HG03469 (cell line): ENCODE results near the gene RET.

Experiments
- ATAC-seq: cut with Tn5 transposase; IDR thresholded peaks from one replicate; pipeline ENCODE4 v1.9.1; 2021; ENCODE audit warnings: mild to moderate bottlenecking, moderate library complexity, moderate number of reproducible peaks; ENCODE audit not compliant: unreplicated experiment

Gene RET

GRCh38 chr10:43118631-43119415 lies 42.0 kb downstream of the RET start:
- no peak for ATAC-seq

GRCh38 chr10:43119416-43120115 lies 42.7 kb downstream of the RET start:
- ATAC-seq = no peak

GRCh38 chr10:43120116-43120928 lies 43.5 kb downstream of the RET start:
- ATAC-seq = no peak

- peak; percentile 92 for ATAC-seq
These were observed 44.1 kb downstream of the RET start for GRCh38 chr10:43120929-43121314.

- no peak for ATAC-seq
These were observed 44.6 kb downstream of the RET start for GRCh38 chr10:43121444-43121843.

- ATAC-seq = no peak
These were observed 45.2 kb downstream of the RET start for GRCh38 chr10:43122096-43122495.

- no peak for ATAC-seq
These were observed 46.0 kb downstream of the RET start for GRCh38 chr10:43122826-43123225.

- no peak for ATAC-seq
These were observed 46.7 kb downstream of the RET start for GRCh38 chr10:43123361-43124093.

GRCh38 chr10:43124094-43124521 lies 47.2 kb downstream of the RET start:
- no peak for ATAC-seq

GRCh38 chr10:43124574-43125273 lies 47.9 kb downstream of the RET start:
- ATAC-seq = no peak

- ATAC-seq = no peak
These were observed 48.5 kb downstream of the RET start for GRCh38 chr10:43125274-43125845.

GRCh38 chr10:43125881-43126731 lies 49.2 kb downstream of the RET start:
- no peak for ATAC-seq

- ATAC-seq = no peak
These were observed 50.0 kb downstream of the RET start for GRCh38 chr10:43126759-43127424.

GRCh38 chr10:43127442-43127841 lies 50.6 kb downstream of the RET start:
- ATAC-seq = no peak

GRCh38 chr10:43128331-43128730 lies 51.5 kb downstream of the RET start:
- no peak for ATAC-seq

- ATAC-seq = peak; percentile 88
These were observed 52.3 kb downstream of the RET start for GRCh38 chr10:43128958-43129706.

GRCh38 chr10:43130770-43131171 lies 53.9 kb downstream of the RET start:
- no peak for ATAC-seq

GRCh38 chr10:43131256-43131655 lies 54.4 kb downstream of the RET start:
- ATAC-seq = no peak
